Fibroblast of the conjunctiva (primary cell): Measurements from ENCODE around the gene RPP14.
"Not testable (repeated sequence)": the region's sequence is repeated elsewhere in the genome, so short reads cannot be mapped to it uniquely, and the experiment has no call there.

Source experiments
- DNase-seq: peaks from one replicate; pipeline ENCODE4 v3.0.0-alpha.2; 2010; ENCODE audit warnings: low read depth

The RPP14 gene

GRCh38 chr3:58305882-58306711 is at the start of gene RPP14, which contains the start of gene HTD2:
Gene RPP14, plus strand, starts transcription at chr3:58306245. Its CDS starts 4,085 bp downstream, at chr3:58310330.
Gene HTD2, plus strand, starts transcription at chr3:58306520. Its CDS starts 11,094 bp downstream, at chr3:58317614.
- DNase-seq = peak; percentile 95

- DNase-seq = no peak
These were observed 49.5 kb upstream of the RPP14 start for GRCh38 chr3:58256511-58256910.

GRCh38 chr3:58258392-58259055 is 47.5 kb upstream of the RPP14 start:
- no peak for DNase-seq

GRCh38 chr3:58260261-58260731 is 45.7 kb upstream of the RPP14 start:
- no peak for DNase-seq

- DNase-seq = no peak
These were observed 45.3 kb upstream of the RPP14 start for GRCh38 chr3:58260733-58261132.

- no peak for DNase-seq
These were observed 43.9 kb upstream of the RPP14 start for GRCh38 chr3:58261954-58262666.

- peak; percentile 20 for DNase-seq
These were observed 39.5 kb upstream of the RPP14 start for GRCh38 chr3:58266577-58266976.

GRCh38 chr3:58267543-58267942 is 38.5 kb upstream of the RPP14 start:
- DNase-seq = not testable (repeated sequence)

GRCh38 chr3:58269356-58269755 is 36.7 kb upstream of the RPP14 start:
- no peak for DNase-seq

- no peak for DNase-seq
These were observed 35.6 kb upstream of the RPP14 start for GRCh38 chr3:58270485-58270884.

GRCh38 chr3:58271901-58272501 is 34.0 kb upstream of the RPP14 start:
- DNase-seq = peak; percentile 82

- DNase-seq = no peak
These were observed 33.2 kb upstream of the RPP14 start for GRCh38 chr3:58272891-58273290.

- not testable (repeated sequence) for DNase-seq
These were observed 32.7 kb upstream of the RPP14 start for GRCh38 chr3:58273362-58273761.

GRCh38 chr3:58274027-58274614 is 31.9 kb upstream of the RPP14 start:
- DNase-seq = no peak

- no peak for DNase-seq
These were observed 25.0 kb upstream of the RPP14 start for GRCh38 chr3:58281069-58281468.

GRCh38 chr3:58285334-58285733 is 20.7 kb upstream of the RPP14 start:
- DNase-seq = no peak

- no peak for DNase-seq
These were observed 18.7 kb upstream of the RPP14 start for GRCh38 chr3:58287354-58287753.

GRCh38 chr3:58288011-58288728 is 17.9 kb upstream of the RPP14 start:
- DNase-seq = no peak

GRCh38 chr3:58288964-58289613 is 17.0 kb upstream of the RPP14 start:
- not testable (repeated sequence) for DNase-seq

- not testable (repeated sequence) for DNase-seq
These were observed 15.6 kb upstream of the RPP14 start for GRCh38 chr3:58290446-58290845.
